Activated T-cell treated with anti-CD3 and anti-CD28 coated beads, Interleukin-2, amount 50 U/mL, for 24 hours (primary cell): Measurements from ENCODE around the gene PIP5K1B.
A peak's percentile ranks its signal among the peaks of the same experiment; 100 is the strongest.
"Not testable (repeated sequence)": the region's sequence is repeated elsewhere in the genome, so short reads cannot be mapped to it uniquely, and the experiment has no call there.

ENCODE experiments used
- DNase-seq: peaks from one replicate; pipeline ENCODE4 v3.0.0-alpha.2; 2020
- H3K27ac Mint-ChIP-seq: 2 replicates; pipeline ENCODE4 v1.8.0; 2020; ENCODE audit warnings: mild to moderate bottlenecking, mixed read lengths
- H3K27me3 Mint-ChIP-seq: 2 replicates; pipeline ENCODE4 v1.8.0; 2020; ENCODE audit warnings: mixed read lengths
- H3K36me3 Mint-ChIP-seq: 2 replicates; pipeline ENCODE4 v1.8.0; 2020; ENCODE audit warnings: low read depth, mixed read lengths
- H3K4me1 Mint-ChIP-seq: 2 replicates; pipeline ENCODE4 v1.8.0; 2020; ENCODE audit warnings: low read depth, mixed read lengths
- H3K4me3 Mint-ChIP-seq: 2 replicates; pipeline ENCODE4 v1.8.0; 2020; ENCODE audit warnings: mild to moderate bottlenecking, moderate library complexity, mixed read lengths
- H3K9me3 Mint-ChIP-seq: 2 replicates; pipeline ENCODE4 v1.8.0; 2020; ENCODE audit warnings: mixed read lengths

PIP5K1B gene

GRCh38 chr9:69045821-69046220 lies 340.8 kb downstream of the PIP5K1B start:
- no peak overlapping the region for H3K4me3 Mint-ChIP-seq
- H3K36me3 Mint-ChIP-seq, result peaks cover 67% of the 10 kb centered on the region
- H3K9me3 Mint-ChIP-seq, result no peaks in the 10 kb centered on the region
- H3K27ac Mint-ChIP-seq, result peak overlapping the region; percentile 17
- DNase-seq, result no peak
- H3K27me3 Mint-ChIP-seq, result no peaks in the 10 kb centered on the region
- peaks cover 25% of the 10 kb centered on the region for H3K4me1 Mint-ChIP-seq

GRCh38 chr9:69046723-69047122 lies 341.7 kb downstream of the PIP5K1B start:
- Mint-ChIP-seq H3K9me3 (no peaks in the 10 kb centered on the region), H3K27me3 (no peaks in the 10 kb centered on the region), H3K36me3 (peaks cover 71% of the 10 kb centered on the region), H3K4me3 (no peak overlapping the region), H3K4me1 (peaks cover 23% of the 10 kb centered on the region), H3K27ac (no peak overlapping the region)
- DNase-seq, result no peak

- Mint-ChIP-seq H3K27me3 (no peaks in the 10 kb centered on the region), H3K9me3 (no peaks in the 10 kb centered on the region), H3K4me3 (no peak overlapping the region), H3K4me1 (peaks cover 23% of the 10 kb centered on the region), H3K36me3 (peaks cover 68% of the 10 kb centered on the region), H3K27ac (no peak overlapping the region)
- DNase-seq, result no peak
Observed at GRCh38 chr9:69047371-69047770, 342.3 kb downstream of the PIP5K1B start.

- no peaks in the 10 kb centered on the region for H3K27me3 Mint-ChIP-seq
- peaks cover 8% of the 10 kb centered on the region for H3K4me1 Mint-ChIP-seq
- H3K4me3 Mint-ChIP-seq, result no peak overlapping the region
- H3K36me3 Mint-ChIP-seq, result peaks cover 63% of the 10 kb centered on the region
- H3K27ac Mint-ChIP-seq, result peak overlapping the region; percentile 1
- DNase-seq, result no peak
- H3K9me3 Mint-ChIP-seq, result no peaks in the 10 kb centered on the region
Observed at GRCh38 chr9:69049094-69049493, 344.1 kb downstream of the PIP5K1B start.

- not testable (repeated sequence) for H3K4me1 Mint-ChIP-seq, DNase-seq, H3K9me3 Mint-ChIP-seq, H3K27me3 Mint-ChIP-seq, H3K4me3 Mint-ChIP-seq, H3K27ac Mint-ChIP-seq
- peaks cover 67% of the 10 kb centered on the region for H3K36me3 Mint-ChIP-seq
Observed at GRCh38 chr9:69050936-69051335, 345.9 kb downstream of the PIP5K1B start.

GRCh38 chr9:69054989-69055388 lies 349.9 kb downstream of the PIP5K1B start:
- Mint-ChIP-seq H3K9me3 (no peaks in the 10 kb centered on the region), H3K4me3 (no peak overlapping the region), H3K27ac (no peak overlapping the region), H3K36me3 (peaks cover 66% of the 10 kb centered on the region), H3K4me1 (no peaks in the 10 kb centered on the region), H3K27me3 (no peaks in the 10 kb centered on the region)
- DNase-seq, result no peak

GRCh38 chr9:69056191-69056815 lies 351.3 kb downstream of the PIP5K1B start:
- Mint-ChIP-seq H3K4me1 (peaks cover 2% of the 10 kb centered on the region), H3K4me3 (no peak overlapping the region), H3K9me3 (no peaks in the 10 kb centered on the region), H3K27me3 (no peaks in the 10 kb centered on the region), H3K36me3 (peaks cover 71% of the 10 kb centered on the region), H3K27ac (no peak overlapping the region)
- no peak for DNase-seq

- Mint-ChIP-seq H3K36me3 (peaks cover 80% of the 10 kb centered on the region), H3K9me3 (no peaks in the 10 kb centered on the region)
- no peak for DNase-seq
Observed at GRCh38 chr9:69058101-69058500, 353.1 kb downstream of the PIP5K1B start.

More at GRCh38 chr9:69058101-69058500, 353.1 kb downstream of the PIP5K1B start:
- no peaks in the 10 kb centered on the region for H3K27me3 Mint-ChIP-seq
- no peak overlapping the region for H3K4me3 Mint-ChIP-seq
- no peak overlapping the region for H3K27ac Mint-ChIP-seq
- H3K4me1 Mint-ChIP-seq, result peaks cover 2% of the 10 kb centered on the region
